Right forelimb (tissue), 1 donor: ENCODE results near the gene LRBA.
"Not testable (repeated sequence)": the region's sequence is repeated elsewhere in the genome, so short reads cannot be mapped to it uniquely, and the experiment has no call there.

Experiments used
- DNase-seq: peaks from one replicate; pipeline ENCODE4 v3.0.0-alpha.2; 2018

The LRBA gene

GRCh38 chr4:150540536-150540935 is 474.5 kb downstream of the LRBA start:
- DNase-seq, result no peak

- DNase-seq, result not testable (repeated sequence)
Observed at GRCh38 chr4:150537911-150538310, 477.2 kb downstream of the LRBA start.

- DNase-seq, result no peak
Observed at GRCh38 chr4:150534818-150535217, 480.3 kb downstream of the LRBA start.

GRCh38 chr4:150533673-150534072 is 481.4 kb downstream of the LRBA start:
- DNase-seq, result no peak

GRCh38 chr4:150525321-150525868 is 489.7 kb downstream of the LRBA start:
- DNase-seq, result no peak

- DNase-seq, result no peak
Observed at GRCh38 chr4:150518559-150518958, 496.5 kb downstream of the LRBA start.

GRCh38 chr4:150515135-150515534 is 499.9 kb downstream of the LRBA start:
- no peak for DNase-seq

GRCh38 chr4:150514709-150515108 is 500.4 kb downstream of the LRBA start:
- DNase-seq, result no peak

- no peak for DNase-seq
Observed at GRCh38 chr4:150510176-150510865, 504.8 kb downstream of the LRBA start.

GRCh38 chr4:150507656-150508055 is 507.4 kb downstream of the LRBA start:
- DNase-seq, result not testable (repeated sequence)

GRCh38 chr4:150501983-150502382 is 513.1 kb downstream of the LRBA start:
- no peak for DNase-seq

- no peak for DNase-seq
Observed at GRCh38 chr4:150501009-150501727, 513.9 kb downstream of the LRBA start.

GRCh38 chr4:150497612-150498011 is 517.5 kb downstream of the LRBA start:
- no peak for DNase-seq

GRCh38 chr4:150495550-150495949 is 519.5 kb downstream of the LRBA start:
- DNase-seq, result no peak

- no peak for DNase-seq
Observed at GRCh38 chr4:150493851-150494250, 521.2 kb downstream of the LRBA start.

GRCh38 chr4:150491132-150492049 is 523.7 kb downstream of the LRBA start:
- DNase-seq, result no peak

- no peak for DNase-seq
Observed at GRCh38 chr4:150482581-150482980, 532.5 kb downstream of the LRBA start.

GRCh38 chr4:150479657-150480056 is 535.4 kb downstream of the LRBA start:
- no peak for DNase-seq

GRCh38 chr4:150477869-150478268 is 537.2 kb downstream of the LRBA start:
- no peak for DNase-seq

- DNase-seq, result no peak
Observed at GRCh38 chr4:150476776-150477175, 538.3 kb downstream of the LRBA start.

- DNase-seq, result no peak
Observed at GRCh38 chr4:150475763-150476162, 539.3 kb downstream of the LRBA start.

- no peak for DNase-seq
Observed at GRCh38 chr4:150464523-150464922, 550.6 kb downstream of the LRBA start.

- DNase-seq, result no peak
Observed at GRCh38 chr4:150462743-150463142, 552.3 kb downstream of the LRBA start.
